Measurements from ENCODE around the gene HAND2. TPM values are rescaled to one million over a fixed set of nuclear protein-coding genes. Genes with fewer than 3 reads are reported as not detected.

Gene HAND2
- total RNA-seq, 2 experiments from 2014 or later, result not detected

DNA sequence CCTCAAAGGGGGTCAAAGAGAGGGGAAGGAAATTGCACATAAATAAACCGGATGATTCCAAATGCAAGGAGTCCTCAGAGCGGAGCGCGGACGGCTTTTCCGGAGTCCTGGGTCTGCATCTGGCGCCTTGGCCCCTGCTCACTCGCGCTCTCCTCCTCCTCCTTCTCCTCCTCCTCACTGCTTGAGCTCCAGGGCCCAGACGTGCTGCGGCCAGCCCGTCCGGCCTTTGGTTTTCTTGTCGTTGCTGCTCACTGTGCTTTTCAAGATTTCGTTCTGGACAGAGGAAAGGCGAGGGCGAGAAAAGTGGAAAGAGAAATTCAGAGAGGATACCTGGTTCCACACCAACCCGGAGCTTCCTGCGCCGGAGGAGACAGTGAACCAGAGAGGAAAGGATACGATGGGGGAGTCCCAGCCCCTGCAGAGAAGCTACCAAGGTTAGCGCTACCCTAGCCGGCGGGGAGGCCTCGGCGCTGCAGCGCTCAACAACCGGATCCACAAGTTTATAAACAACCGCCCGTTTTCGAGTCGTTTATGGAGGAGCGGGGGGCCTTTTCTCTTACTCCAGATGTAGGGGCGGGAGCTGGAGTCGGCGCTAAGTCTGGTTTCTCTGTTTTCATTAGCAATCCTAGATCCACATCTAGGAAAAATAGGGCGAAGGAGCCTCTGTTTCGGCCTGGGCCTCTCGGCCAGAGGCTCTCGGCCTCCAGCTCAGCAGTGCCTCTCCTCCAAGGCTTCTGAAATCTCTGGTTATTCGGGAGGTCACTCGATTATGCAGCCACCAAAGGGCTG is 2.7 kb downstream of the HAND2 start:
- ChIA-PET CTCF (interaction anchor here (1.4 to 1.9 kb wide), 2 partner anchors 18 to 21 kb away, joined by 5 to 6 read pairs; no protein-coding TSS in a partner anchor), POLR2A (interaction anchor here (1.1 to 1.4 kb wide), 2 partner anchors 10 to 18 kb away, joined by 3 to 4 read pairs; no protein-coding TSS in a partner anchor)
- no peak overlapping the region for H3K27ac Mint-ChIP-seq

GRCh38 chr4:173526724-173527102 is 3.3 kb downstream of the HAND2 start:
- CTCF ChIA-PET, result interaction anchor here (1.4 to 1.9 kb wide), 2 partner anchors 18 to 21 kb away, joined by 5 to 6 read pairs; no protein-coding TSS in a partner anchor
- intact Hi-C loops (cut with micrococcal nuclease), result loop anchor here (5.0 kb wide), 1 partner anchor 691 kb away; no protein-coding TSS in a partner anchor
- Mint-ChIP-seq H3K4me1 (ENCODE audit: low read depth) (peaks cover 18% of the 10 kb centered on the region), H3K27me3 (peaks cover 84% of the 10 kb centered on the region), H3K4me3 (no peak overlapping the region), H3K9me3 (no peaks in the 10 kb centered on the region), H3K36me3 (ENCODE audit: low read depth) (peaks cover 11% of the 10 kb centered on the region), H3K27ac (no peak overlapping the region)
- no peak for ATAC-seq
- POLR2A ChIA-PET, result interaction anchor here (1.1 kb wide), 1 partner anchor 17 kb away, joined by 4 read pairs; no protein-coding TSS in a partner anchor
- TF ChIP-seq, protein P1, sequence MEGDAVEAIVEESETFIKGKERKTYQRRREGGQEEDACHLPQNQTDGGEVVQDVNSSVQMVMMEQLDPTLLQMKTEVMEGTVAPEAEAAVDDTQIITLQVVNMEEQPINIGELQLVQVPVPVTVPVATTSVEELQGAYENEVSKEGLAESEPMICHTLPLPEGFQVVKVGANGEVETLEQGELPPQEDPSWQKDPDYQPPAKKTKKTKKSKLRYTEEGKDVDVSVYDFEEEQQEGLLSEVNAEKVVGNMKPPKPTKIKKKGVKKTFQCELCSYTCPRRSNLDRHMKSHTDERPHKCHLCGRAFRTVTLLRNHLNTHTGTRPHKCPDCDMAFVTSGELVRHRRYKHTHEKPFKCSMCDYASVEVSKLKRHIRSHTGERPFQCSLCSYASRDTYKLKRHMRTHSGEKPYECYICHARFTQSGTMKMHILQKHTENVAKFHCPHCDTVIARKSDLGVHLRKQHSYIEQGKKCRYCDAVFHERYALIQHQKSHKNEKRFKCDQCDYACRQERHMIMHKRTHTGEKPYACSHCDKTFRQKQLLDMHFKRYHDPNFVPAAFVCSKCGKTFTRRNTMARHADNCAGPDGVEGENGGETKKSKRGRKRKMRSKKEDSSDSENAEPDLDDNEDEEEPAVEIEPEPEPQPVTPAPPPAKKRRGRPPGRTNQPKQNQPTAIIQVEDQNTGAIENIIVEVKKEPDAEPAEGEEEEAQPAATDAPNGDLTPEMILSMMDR (IDR thresholded peaks at IDR 0.05), result no peak
- DNase-seq, result no peak

More for the DNA sequence above, 2.7 kb downstream of the HAND2 start:
- DNase-seq, result no peak
- TF ChIP-seq, protein P1 (IDR thresholded peaks at IDR 0.05), result no peak
- peaks cover 84% of the 10 kb centered on the region for H3K27me3 Mint-ChIP-seq
- peak; percentile 47 for ATAC-seq
- H3K9me3 Mint-ChIP-seq, result no peaks in the 10 kb centered on the region
- H3K36me3 Mint-ChIP-seq (ENCODE audit: low read depth), result peaks cover 11% of the 10 kb centered on the region
- H3K4me1 Mint-ChIP-seq (ENCODE audit: low read depth), result peaks cover 18% of the 10 kb centered on the region
- H3K4me3 Mint-ChIP-seq, result no peak overlapping the region
- intact Hi-C loops (cut with micrococcal nuclease), result loop anchor here (5.0 kb wide), 1 partner anchor 690 kb away; no protein-coding TSS in a partner anchor

DNA sequence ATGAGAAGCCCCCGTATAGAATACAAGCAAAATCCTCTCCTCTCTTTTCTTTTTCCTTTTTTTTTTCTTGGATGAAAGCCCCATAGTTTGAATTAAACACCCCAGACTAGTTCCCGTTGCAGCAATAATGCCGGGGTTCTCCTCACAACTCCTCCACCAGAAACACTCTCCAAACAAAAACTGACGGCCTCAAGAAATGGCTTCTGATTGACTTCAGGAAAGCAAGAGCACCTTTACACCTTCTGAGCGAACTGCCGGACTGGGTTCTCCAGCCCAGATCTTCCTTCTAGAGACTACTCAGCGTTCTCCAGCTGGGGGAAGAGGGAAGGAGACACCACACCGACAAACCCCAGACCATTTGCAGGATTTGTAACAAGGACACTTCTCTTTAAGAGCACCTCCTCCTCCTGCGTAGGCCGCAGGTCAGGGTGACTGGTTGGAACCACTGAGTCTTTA is 4.0 kb downstream of the HAND2 start:
- Mint-ChIP-seq H3K36me3 (ENCODE audit: low read depth) (peaks cover 11% of the 10 kb centered on the region), H3K27ac (no peak overlapping the region), H3K4me1 (ENCODE audit: low read depth) (peaks cover 18% of the 10 kb centered on the region), H3K9me3 (no peaks in the 10 kb centered on the region), H3K27me3 (peaks cover 85% of the 10 kb centered on the region), H3K4me3 (no peak overlapping the region)
- intact Hi-C loops (cut with micrococcal nuclease), result loop anchor here (5.0 kb wide), 1 partner anchor 691 kb away; no protein-coding TSS in a partner anchor
- ChIA-PET CTCF (no interaction called here), POLR2A (no interaction called here)
- ATAC-seq (no peak), DNase-seq (no peak)
- TF ChIP-seq, protein P1 (IDR thresholded peaks at IDR 0.05), result no peak

- H3K27ac Mint-ChIP-seq, result no peak overlapping the region
- ATAC-seq, result no peak
These were observed 4.7 kb downstream of the HAND2 start for GRCh38 chr4:173525118-173526011.

More at GRCh38 chr4:173525118-173526011, 4.7 kb downstream of the HAND2 start:
- H3K36me3 Mint-ChIP-seq (ENCODE audit: low read depth), result peaks cover 11% of the 10 kb centered on the region
- peaks cover 87% of the 10 kb centered on the region for H3K27me3 Mint-ChIP-seq
- H3K4me1 Mint-ChIP-seq (ENCODE audit: low read depth), result peaks cover 17% of the 10 kb centered on the region
- peaks cover 1% of the 10 kb centered on the region for H3K9me3 Mint-ChIP-seq
- H3K4me3 Mint-ChIP-seq, result no peak overlapping the region
- DNase-seq, result no peak
- POLR2A ChIA-PET, result no interaction called here
- CTCF ChIA-PET, result no interaction called here
- intact Hi-C loops (cut with micrococcal nuclease), result loop anchor here (5.0 kb wide), 1 partner anchor 692 kb away; no protein-coding TSS in a partner anchor
- TF ChIP-seq, protein P1 (IDR thresholded peaks at IDR 0.05), result no peak
